K562 (cell line): ENCODE measurements around the gene ZBTB26. TPM values are rescaled to one million over a fixed set of nuclear protein-coding genes. Genes with fewer than 3 reads are reported as not detected.

Experiments used
- ATAC-seq: fragments of 200-7000 bp; cut with Tn5 transposase; 3 replicates; pipeline ENCODE4 v1.9.1; 2020; ENCODE audit warnings: moderate library complexity
- BruUV-seq: library from RNA; stranded (reverse); fragments of 400-500 nt; replicated peaks from 2 replicates; lab custom pipeline; 2021; lab: Mats Ljungman, UMichigan
- CTCF ChIA-PET: fragments of 300-600 bp; formaldehyde crosslinking; extraction: SDS; loops from one replicate; lab custom pipeline; 2021; ENCODE audit warnings: low intra/inter-chr PET ratio; lab: Yijun Ruan, JAX
- POLR2A ChIA-PET: fragments of 300-600, 350-650 bp; sonication (Branson Sonifier 250); formaldehyde crosslinking; extraction: SDS; loops from one replicate; lab custom pipeline; 2021; ENCODE audit warnings: antibody characterized with exemption, inconsistent platforms; lab: Yijun Ruan, JAX
- DNase-seq, 4 experiments: peaks; one replicate each; pipeline versions ENCODE4 v3.0.0 to v3.0.0-alpha.2; 2011 to 2018; ENCODE audit warnings: low spot score in 3 of 4, mixed read lengths in 3 of 4; ENCODE audit errors: extremely low read depth in 1 of 4
- FAIRE-seq: peaks from 2 replicates; lab custom pipeline; 2011; peaks lifted over from hg19 to GRCh38; lab: Jason Lieb, UNC
- H2AFZ ChIP-seq: 2 replicates; pipeline ENCODE4 v1.6.0; 2011; ENCODE audit warnings: low read depth, low read length, control low read depth, inconsistent platforms
- H3K27ac ChIP-seq: fragments of 200-600 bp; 3 replicates; pipeline ENCODE4 v1.8.0; 2011; ENCODE audit warnings: low read depth, mild to moderate bottlenecking, control low read depth, inconsistent platforms, low read length, moderate library complexity, mixed read lengths; ENCODE audit errors: extremely low read depth
- H3K27me3 ChIP-seq, 2 experiments: fragments of 300-600 bp in 1 of 2; 2 replicates in 1 of 2; 3 replicates in 1 of 2; pipeline versions ENCODE4 v1.6.0 to v1.8.0; 2011; ENCODE audit warnings: inconsistent platforms in 2 of 2, low read length in 2 of 2, mild to moderate bottlenecking in 1 of 2, mixed read lengths in 1 of 2, moderate library complexity in 1 of 2; ENCODE audit not compliant: control insufficient read depth in 2 of 2, insufficient read depth in 2 of 2
- H3K36me3 ChIP-seq: fragments of 300-600 bp; 3 replicates; pipeline ENCODE4 v1.8.0; 2011; ENCODE audit warnings: mild to moderate bottlenecking, low read length, inconsistent platforms; ENCODE audit not compliant: control insufficient read depth, insufficient read depth
- H3K4me1 ChIP-seq, 2 experiments: fragments of 200-600 bp in 1 of 2; replicated peaks in 1 of 2; 2 replicates in 1 of 2; 3 replicates in 1 of 2; pipeline versions ENCODE4 v1.5.1 to v1.8.0; 2011; ENCODE audit warnings: inconsistent platforms in 2 of 2, low read length in 2 of 2, mild to moderate bottlenecking in 1 of 2, mixed read lengths in 1 of 2, moderate library complexity in 1 of 2; ENCODE audit not compliant: control insufficient read depth in 2 of 2, insufficient read depth in 2 of 2
- H3K4me2 ChIP-seq: 2 replicates; pipeline ENCODE4 v1.6.1; 2011; ENCODE audit warnings: low read length, control low read depth, inconsistent platforms, mixed read lengths; ENCODE audit not compliant: insufficient read depth
- H3K4me3 ChIP-seq: fragments of 200-600 bp; sonication (generic), shearing (Covaris generic); 2 replicates; pipeline ENCODE4 v1.5.1; 2016; ENCODE audit warnings: control low read depth, inconsistent platforms
- H3K79me2 ChIP-seq: fragments of 200-600 bp; 3 replicates; pipeline ENCODE4 v1.8.0; 2011; ENCODE audit warnings: low read length, inconsistent platforms; ENCODE audit not compliant: control insufficient read depth, insufficient read depth
- H3K9ac ChIP-seq, 2 experiments: 2 replicates each; pipeline versions ENCODE4 v1.6.0 to v1.6.1; 2011; ENCODE audit warnings: low read depth in 2 of 2, low read length in 2 of 2, control low read depth in 1 of 2, inconsistent platforms in 1 of 2, mild to moderate bottlenecking in 1 of 2, mixed read lengths in 1 of 2; ENCODE audit not compliant: insufficient read depth in 1 of 2
- H3K9me1 ChIP-seq: one replicate; pipeline ENCODE4 v1.6.0; 2011; ENCODE audit warnings: inconsistent platforms, mild to moderate bottlenecking, low read length, moderate library complexity; ENCODE audit not compliant: control insufficient read depth, insufficient read depth
- H3K9me3 ChIP-seq: replicated peaks from 2 replicates; pipeline ENCODE4 v1.5.1; 2011; ENCODE audit warnings: low read depth, low read length, inconsistent platforms; ENCODE audit not compliant: control insufficient read depth, insufficient read depth
- H4K20me1 ChIP-seq: replicated peaks from 2 replicates; pipeline ENCODE4 v1.6.1; 2011; ENCODE audit warnings: low read length, inconsistent platforms, mixed read lengths; ENCODE audit not compliant: control insufficient read depth, insufficient read depth
- KLF16 ChIP-seq: IDR thresholded peaks from 2 replicates; pipeline ENCODE4 v1.6.1; 2016; ENCODE audit warnings: antibody characterized with exemption
- POLR2G ChIP-seq: fragments of 200-400 bp; formaldehyde crosslinking; IDR thresholded peaks from 2 replicates; pipeline ENCODE4 v1.6.1; 2017; ENCODE audit warnings: low read depth, mild to moderate bottlenecking, antibody characterized with exemption, low read length, moderate library complexity
- RBM14 ChIP-seq: fragments of 200-400 bp; formaldehyde crosslinking; IDR thresholded peaks from 2 replicates; pipeline ENCODE4 v1.6.1; 2018; ENCODE audit warnings: low read depth, mild to moderate bottlenecking, low read length, moderate library complexity, borderline replicate concordance; ENCODE audit not compliant: insufficient read depth
- RBM17 ChIP-seq: fragments of 200-400 bp; formaldehyde crosslinking; IDR thresholded peaks from 2 replicates; pipeline ENCODE4 v1.6.1; 2017; ENCODE audit warnings: low read depth, mild to moderate bottlenecking, low read length, borderline replicate concordance
- RBM39 ChIP-seq: fragments of 200-400 bp; formaldehyde crosslinking; optimal IDR thresholded peaks from 2 replicates; pipeline ENCODE3; 2018; ENCODE audit warnings: low read depth, low read length
- YY1 ChIP-seq, 3 experiments: IDR thresholded peaks; 2 replicates each; pipeline ENCODE4 v1.6.1; 2011; ENCODE audit warnings: low read length in 2 of 3, mild to moderate bottlenecking in 2 of 3, moderate library complexity in 2 of 3, borderline replicate concordance in 1 of 3, control low read depth in 1 of 3, low read depth in 1 of 3; ENCODE audit not compliant: insufficient read depth in 3 of 3, insufficient replicate concordance in 2 of 3, control insufficient read depth in 1 of 3, insufficient read length in 1 of 3; ENCODE audit errors: extremely low read depth in 1 of 3
- ZNF764 ChIP-seq: fragments of 250-450 bp; sonication (Bioruptor Pico); IDR thresholded peaks from 2 replicates; pipeline ENCODE4 v1.4.0; 2020; ENCODE audit warnings: low read depth, mild to moderate bottlenecking, moderate library complexity
- WGBS: fragments of 100-300 bp; shearing (Covaris generic); methylation state at CpG from one replicate; pipeline ENCODE4 v1.1.6; 2016; ENCODE audit warnings: low coverage, mixed read lengths; ENCODE audit not compliant: insufficient coverage; ENCODE audit errors: missing lambda C conversion rate; 5-methylcytosine and 5-hydroxymethylcytosine counted together
- in situ Hi-C: fragments of 300-500 bp; cut with MboI; formaldehyde crosslinking; loops from 4 replicates; pipeline ENCODE4 v1.15.0; 2018; ENCODE audit warnings: inconsistent platforms, mixed read lengths
- intact Hi-C: fragments of 100-400 bp; cut with micrococcal nuclease; formaldehyde crosslinking; loops from 2 replicates; pipeline ENCODE4 v1.14.2; 2022
- polyA plus RNA-seq, 8 experiments: library from polyadenylated mRNA; depleted of rRNA in 4 of 8; stranded (reverse) in 5 of 8; unstranded in 3 of 8; fragments of >200 nt; fragmentation: Nextera tagmentation in 2 of 8; fragmentation: Illumina TruSeq in 1 of 8; extraction: Ambion mirVana in 2 of 8; extraction: Trizol in 1 of 8; gene quantifications; 2 replicates each; pipeline versions ENCODE4 v1.2.1 to v1.2.3, GENCODE V29; 2011 to 2014; ENCODE audit warnings: inconsistent platforms in 1 of 8, missing spikeins in 1 of 8
- total RNA-seq, 7 experiments: library from RNA; depleted of rRNA in 6 of 7; stranded (reverse); fragments of >200 nt in 6 of 7; fragmentation: Illumina TruSeq in 2 of 7; extraction: Trizol in 2 of 7; gene quantifications; 2 replicates each; pipeline versions ENCODE4 v1.2.1 to v1.2.3, GENCODE V29; 2011 to 2021; ENCODE audit warnings: low replicate concordance in 1 of 7
- TF ChIP-seq, protein P1 (sequence below): fragments of 200-800 bp; sonication (Bioruptor generic); IDR thresholded peaks from 2 replicates; pipeline ENCODE4 v1.6.1; 2017; ENCODE audit warnings: missing genetic modification characterization, missing compliant biosample characterization
- TF ChIP-seq, protein P2 (sequence below): sonication (generic); formaldehyde crosslinking; IDR thresholded peaks from 2 replicates; pipeline ENCODE4 v1.8.0; 2022; ENCODE audit warnings: mild to moderate bottlenecking, missing genetic modification reagents
- TF ChIP-seq, protein P3 (sequence below): IDR thresholded peaks from 2 replicates; pipeline ENCODE4 v1.6.1; 2014; ENCODE audit warnings: antibody characterized with exemption
- TF ChIP-seq, protein P4 (sequence below): sonication (generic); formaldehyde crosslinking; IDR thresholded peaks from 2 replicates; pipeline ENCODE4 v1.8.0; 2022; ENCODE audit warnings: missing genetic modification reagents, mild to moderate bottlenecking, moderate library complexity, borderline replicate concordance

Gene ZBTB26
- total and polyA plus RNA-seq, 9 of the 15 experiments (the other 6 are each of a cell fraction or from before 2014, with no cell fraction given), result 2.4 to 20.7 (median 5.0) TPM

DNA sequence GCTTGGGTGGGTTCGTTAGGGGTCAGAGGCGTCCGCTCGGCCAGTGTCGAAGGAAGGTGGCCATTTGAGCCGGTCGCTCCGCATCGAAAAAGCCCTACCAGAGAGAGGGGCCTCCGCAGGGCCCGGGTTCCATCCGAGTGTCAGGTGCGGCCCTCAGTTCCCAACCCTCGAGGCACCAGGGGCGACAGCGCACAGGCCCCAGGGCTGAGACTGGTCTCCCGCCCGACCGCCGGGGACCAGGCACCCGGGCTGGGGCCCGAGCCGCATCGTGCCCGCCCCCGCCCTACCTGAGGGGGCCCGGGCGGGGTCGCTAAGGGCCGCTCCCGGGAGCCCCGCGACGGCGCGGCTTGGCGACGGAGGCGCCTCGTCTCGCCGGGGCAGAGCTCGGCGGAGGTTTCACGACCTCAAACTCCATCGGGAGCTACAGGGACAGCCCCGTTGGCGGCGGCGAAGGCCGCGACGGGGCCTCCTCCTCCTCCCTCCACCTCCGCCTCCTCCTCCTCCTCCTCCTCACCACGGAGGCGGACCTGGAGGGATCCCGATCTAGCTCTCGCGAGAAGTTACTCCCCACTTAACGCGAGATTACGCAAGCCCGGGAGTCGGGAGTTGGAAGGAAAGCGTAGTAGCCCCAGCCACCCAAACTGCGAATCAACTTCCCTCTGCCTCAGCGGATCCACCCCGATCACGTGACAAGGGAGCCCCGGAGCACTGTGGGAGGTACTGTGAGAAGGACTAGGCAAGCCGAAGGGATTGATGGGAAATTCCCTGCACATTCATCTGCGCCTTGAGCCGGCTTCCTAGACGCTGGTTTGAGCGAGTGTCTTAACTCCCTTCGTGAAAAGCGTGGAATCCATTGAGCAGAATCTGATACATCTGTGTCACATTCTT, 26.2 kb downstream of the ZBTB26 start, which contains the start of gene RC3H2 (continued):
- TF ChIP-seq RBM39, result no peak
- TF ChIP-seq KLF16, result no peak; the same call in 1 of the 2 replicates
- peak in 2 of 3 experiments; percentile 47 to 52 for TF ChIP-seq YY1 (IDR thresholded peaks at IDR 0.05; ENCODE audit: borderline replicate concordance in 1 of 3, control insufficient read depth in 1 of 3, extremely low read depth in 1 of 3, insufficient read depth in 3 of 3, insufficient read length in 1 of 3, insufficient replicate concordance in 2 of 3, low read depth in 1 of 3, low read length in 2 of 3)

DNA sequence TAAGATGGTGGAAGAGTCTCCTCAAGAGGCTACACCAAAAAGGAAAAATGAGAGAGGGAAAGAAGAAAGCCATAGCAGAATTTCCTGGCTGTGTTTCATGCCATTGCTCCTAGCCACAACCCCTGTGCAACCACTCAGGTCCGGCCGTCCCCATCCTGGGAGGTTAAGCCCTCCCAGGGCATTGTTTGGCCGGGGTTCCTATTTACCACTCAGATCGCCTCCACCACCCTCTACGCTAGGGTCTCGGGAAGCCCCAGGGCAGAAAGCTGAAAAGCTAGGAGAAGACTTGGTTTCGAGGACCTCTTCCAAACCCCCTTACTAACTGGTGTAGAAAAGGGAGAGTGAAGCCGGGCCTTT, 26.9 kb downstream of the ZBTB26 start:
- no peak for FAIRE-seq
- H2AFZ ChIP-seq, result peak overlapping the region; percentile 91
- TF ChIP-seq, protein P1, sequence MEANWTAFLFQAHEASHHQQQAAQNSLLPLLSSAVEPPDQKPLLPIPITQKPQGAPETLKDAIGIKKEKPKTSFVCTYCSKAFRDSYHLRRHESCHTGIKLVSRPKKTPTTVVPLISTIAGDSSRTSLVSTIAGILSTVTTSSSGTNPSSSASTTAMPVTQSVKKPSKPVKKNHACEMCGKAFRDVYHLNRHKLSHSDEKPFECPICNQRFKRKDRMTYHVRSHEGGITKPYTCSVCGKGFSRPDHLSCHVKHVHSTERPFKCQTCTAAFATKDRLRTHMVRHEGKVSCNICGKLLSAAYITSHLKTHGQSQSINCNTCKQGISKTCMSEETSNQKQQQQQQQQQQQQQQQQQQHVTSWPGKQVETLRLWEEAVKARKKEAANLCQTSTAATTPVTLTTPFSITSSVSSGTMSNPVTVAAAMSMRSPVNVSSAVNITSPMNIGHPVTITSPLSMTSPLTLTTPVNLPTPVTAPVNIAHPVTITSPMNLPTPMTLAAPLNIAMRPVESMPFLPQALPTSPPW, result no peak
- TF ChIP-seq, protein P2, sequence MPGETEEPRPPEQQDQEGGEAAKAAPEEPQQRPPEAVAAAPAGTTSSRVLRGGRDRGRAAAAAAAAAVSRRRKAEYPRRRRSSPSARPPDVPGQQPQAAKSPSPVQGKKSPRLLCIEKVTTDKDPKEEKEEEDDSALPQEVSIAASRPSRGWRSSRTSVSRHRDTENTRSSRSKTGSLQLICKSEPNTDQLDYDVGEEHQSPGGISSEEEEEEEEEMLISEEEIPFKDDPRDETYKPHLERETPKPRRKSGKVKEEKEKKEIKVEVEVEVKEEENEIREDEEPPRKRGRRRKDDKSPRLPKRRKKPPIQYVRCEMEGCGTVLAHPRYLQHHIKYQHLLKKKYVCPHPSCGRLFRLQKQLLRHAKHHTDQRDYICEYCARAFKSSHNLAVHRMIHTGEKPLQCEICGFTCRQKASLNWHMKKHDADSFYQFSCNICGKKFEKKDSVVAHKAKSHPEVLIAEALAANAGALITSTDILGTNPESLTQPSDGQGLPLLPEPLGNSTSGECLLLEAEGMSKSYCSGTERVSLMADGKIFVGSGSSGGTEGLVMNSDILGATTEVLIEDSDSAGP (CRISPR knock-in tag), result no peak
- TF ChIP-seq, protein P3, sequence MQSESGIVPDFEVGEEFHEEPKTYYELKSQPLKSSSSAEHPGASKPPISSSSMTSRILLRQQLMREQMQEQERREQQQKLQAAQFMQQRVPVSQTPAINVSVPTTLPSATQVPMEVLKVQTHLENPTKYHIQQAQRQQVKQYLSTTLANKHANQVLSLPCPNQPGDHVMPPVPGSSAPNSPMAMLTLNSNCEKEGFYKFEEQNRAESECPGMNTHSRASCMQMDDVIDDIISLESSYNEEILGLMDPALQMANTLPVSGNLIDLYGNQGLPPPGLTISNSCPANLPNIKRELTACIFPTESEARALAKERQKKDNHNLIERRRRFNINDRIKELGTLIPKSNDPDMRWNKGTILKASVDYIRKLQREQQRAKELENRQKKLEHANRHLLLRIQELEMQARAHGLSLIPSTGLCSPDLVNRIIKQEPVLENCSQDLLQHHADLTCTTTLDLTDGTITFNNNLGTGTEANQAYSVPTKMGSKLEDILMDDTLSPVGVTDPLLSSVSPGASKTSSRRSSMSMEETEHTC, result no peak
- TF ChIP-seq POLR2G (no peak), RBM14 (no peak), RBM17 (no peak), ZNF764 (no peak)
- TF ChIP-seq, protein P4, sequence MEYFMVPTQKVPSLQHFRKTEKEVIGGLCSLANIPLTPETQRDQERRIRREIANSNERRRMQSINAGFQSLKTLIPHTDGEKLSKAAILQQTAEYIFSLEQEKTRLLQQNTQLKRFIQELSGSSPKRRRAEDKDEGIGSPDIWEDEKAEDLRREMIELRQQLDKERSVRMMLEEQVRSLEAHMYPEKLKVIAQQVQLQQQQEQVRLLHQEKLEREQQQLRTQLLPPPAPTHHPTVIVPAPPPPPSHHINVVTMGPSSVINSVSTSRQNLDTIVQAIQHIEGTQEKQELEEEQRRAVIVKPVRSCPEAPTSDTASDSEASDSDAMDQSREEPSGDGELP (CRISPR knock-in tag), result 0 out of 2 replicates have a peak, but pooled peaks have one; percentile 29

More for the DNA sequence above, 26.9 kb downstream of the ZBTB26 start:
- Histone ChIP-seq H3K27ac (peak overlapping the region; percentile 91), H3K4me1 (peaks cover 3 to 7% of the 10 kb centered on the region in 2 experiments; a peak in 3 of 5 replicates), H3K79me2 (peaks cover 55% of the 10 kb centered on the region), H3K9me3 (no peaks in the 10 kb centered on the region), H3K4me2 (peak overlapping the region; percentile 86), H3K4me3 (peak overlapping the region; percentile 71), H3K27me3 (no peaks in the 10 kb centered on the region), H4K20me1 (no peaks in the 10 kb centered on the region), H3K9ac (peak overlapping the region; percentile 95 to 98), H3K9me1 (no peaks in the 10 kb centered on the region), H3K36me3 (peaks cover 8% of the 10 kb centered on the region; the same call in 2 of the 3 replicates)
- intact Hi-C loops, result loop anchor here (1.0 kb wide), 1 partner anchor 27 kb away; the partner anchor contains the start of gene ZBTB26
- CTCF ChIA-PET, result no interaction called here
- DNase-seq (peak in 3 of 4 experiments; percentile 11 to 62 (median 48)), ATAC-seq (peak; percentile 79)
- POLR2A ChIA-PET, result interaction anchor here (0.5 to 2.1 kb wide), 8 partner anchors 9 to 446 kb away, joined by 3 to 14 read pairs (median 4); partner anchors contain the start of gene ZBTB6
- 2% methylated on average over 8 of the region's 8 CpGs for WGBS
- BruUV-seq, result no TSS peak
- in situ Hi-C loops, result no loop called here
